ENCODE measurements around the gene NXF1. TPM values are rescaled to one million over a fixed set of nuclear protein-coding genes. Genes with fewer than 3 reads are reported as not detected.
A peak's percentile ranks its signal among the peaks of the same experiment; 100 is the strongest.

NXF1 gene
- total and polyA plus RNA-seq, 10 of the 15 experiments (the other 5 are each of a cell fraction or from before 2014, with no cell fraction given), result 20.7 to 84.9 (median 40.6) TPM

- peak; percentile 86 for TF ChIP-seq SKIL (IDR thresholded peaks at IDR 0.05; ENCODE audit: low read depth, poor library complexity, severe bottlenecking)
- peak; percentile 5; the same call in 1 of the 2 replicates for TF ChIP-seq YBX1 (IDR thresholded peaks at IDR 0.05)
- peak; percentile 97 for TF ChIP-seq LARP7 (IDR thresholded peaks at IDR 0.05)
- TF ChIP-seq MYC (IDR thresholded peaks at IDR 0.05; ENCODE audit: insufficient read depth, insufficient read length, insufficient replicate concordance, low read length, severe bottlenecking), result no peak
- TF ChIP-seq ZNF217 (IDR thresholded peaks at IDR 0.05), result no peak
- peak; percentile 97 for TF ChIP-seq CBX5 (IDR thresholded peaks at IDR 0.05; ENCODE audit: low read depth)
- TF ChIP-seq NR2F1 (conservative IDR thresholded peaks at IDR 0.05), result no peak
- TF ChIP-seq CTCF (IDR thresholded peaks at IDR 0.05 in 2 of 3, conservative IDR thresholded peaks at IDR 0.05 in 1 of 3; ENCODE audit: control insufficient read depth in 2 of 3, extremely low read depth in 1 of 3, insufficient read depth in 1 of 3, low read depth in 3 of 3, low read length in 3 of 3), result peak in 1 of 3 experiments; percentile 21; a peak in 1 of 6 replicates
- TF ChIP-seq KDM1A (IDR thresholded peaks at IDR 0.05; ENCODE audit: borderline replicate concordance), result no peak
- 0 out of 2 replicates have a peak, but pooled peaks have one; percentile 12 for TF ChIP-seq SREBF1 (IDR thresholded peaks at IDR 0.05; ENCODE audit: low read length)
- no peak for TF ChIP-seq NFYA (IDR thresholded peaks at IDR 0.05; ENCODE audit: borderline replicate concordance, low read depth, low read length)
- TF ChIP-seq FOXK2 (IDR thresholded peaks at IDR 0.05), result peak; percentile 87
- TF ChIP-seq ZNF687 (IDR thresholded peaks at IDR 0.05), result peak; percentile 100
- TF ChIP-seq DPF2 (IDR thresholded peaks at IDR 0.05), result peak; percentile 48
- peak; percentile 75 for TF ChIP-seq ZNF592 (IDR thresholded peaks at IDR 0.05)
- peak; percentile 76; the same call in 1 of the 2 replicates for TF ChIP-seq TAF1 (IDR thresholded peaks at IDR 0.05; ENCODE audit: borderline replicate concordance, low read depth, low read length)
- TF ChIP-seq RBBP5 (conservative IDR thresholded peaks at IDR 0.05), result no peak
These were observed 36.3 kb upstream of the NXF1 start (continued) for GRCh38 chr11:62841361-62842170.
